IMR-90 (cell line): Measurements from ENCODE around the gene DENND2C. TPM values are rescaled to one million over a fixed set of nuclear protein-coding genes. Genes with fewer than 3 reads are reported as not detected.

Experiments
- ATAC-seq: fragments of 200-7000 bp; cut with Tn5 transposase; 2 replicates; pipeline ENCODE4 v1.9.1; 2020; ENCODE audit warnings: low read depth, mild to moderate bottlenecking, moderate library complexity
- BruUV-seq: library from RNA; stranded (reverse); fragments of 400-500 nt; replicated peaks from 2 replicates; lab custom pipeline; 2021; lab: Mats Ljungman, UMichigan
- CTCF ChIA-PET: fragments of 300-600 bp; formaldehyde crosslinking; extraction: SDS; loops from one replicate; lab custom pipeline; 2021; ENCODE audit warnings: antibody characterized with exemption; lab: Yijun Ruan, JAX
- POLR2A ChIA-PET: fragments of 300-600 bp; sonication (Branson Sonifier 250); formaldehyde crosslinking; loops from one replicate; lab custom pipeline; 2022; ENCODE audit warnings: antibody characterized with exemption; ENCODE audit not compliant: unreplicated experiment; lab: Charles Lee
- DNase-seq: peaks from one replicate; pipeline ENCODE4 v3.0.0; 2013
- H2AFZ ChIP-seq: replicated peaks from 2 replicates; pipeline ENCODE3; 2013; ENCODE audit warnings: low read length, mild to moderate bottlenecking; ENCODE audit not compliant: poor library complexity
- H2AK5ac ChIP-seq: 2 replicates; pipeline ENCODE4 v1.6.1; 2013; ENCODE audit warnings: low read depth, low read length, inconsistent platforms
- H2AK9ac ChIP-seq: replicated peaks from 2 replicates; pipeline ENCODE3; 2013; ENCODE audit warnings: mild to moderate bottlenecking, low read depth, low read length, moderate library complexity; ENCODE audit not compliant: poor library complexity
- H2BK120ac ChIP-seq: 2 replicates; pipeline ENCODE4 v1.6.1; 2013; ENCODE audit warnings: low read depth, low read length, inconsistent platforms
- H2BK15ac ChIP-seq: 3 replicates; pipeline ENCODE4 v1.6.1; 2013; ENCODE audit warnings: low read depth, low read length, inconsistent platforms
- H2BK20ac ChIP-seq: 2 replicates; pipeline ENCODE4 v1.6.1; 2013; ENCODE audit warnings: low read depth, mild to moderate bottlenecking, inconsistent platforms, low read length, moderate library complexity
- H2BK5ac ChIP-seq: 2 replicates; pipeline ENCODE4 v1.6.1; 2013; ENCODE audit warnings: mild to moderate bottlenecking, low read depth, low read length, inconsistent platforms; ENCODE audit not compliant: poor library complexity, severe bottlenecking
- H3K14ac ChIP-seq: replicated peaks from 2 replicates; pipeline ENCODE4 v1.6.1; 2013; ENCODE audit warnings: low read depth, low read length, inconsistent platforms
- H3K18ac ChIP-seq: 2 replicates; pipeline ENCODE4 v1.6.1; 2013; ENCODE audit warnings: low read depth, low read length, control low read depth
- H3K23ac ChIP-seq: 2 replicates; pipeline ENCODE4 v1.6.1; 2013; ENCODE audit warnings: low read depth, low read length, inconsistent platforms
- H3K27ac ChIP-seq: 2 replicates; pipeline ENCODE4 v1.5.1; 2013; ENCODE audit warnings: mild to moderate bottlenecking, control low read depth, low read length; ENCODE audit not compliant: insufficient read depth
- H3K27me3 ChIP-seq: 2 replicates; pipeline ENCODE4 v1.6.1; 2013; ENCODE audit warnings: low read length; ENCODE audit not compliant: control insufficient read depth, insufficient read depth
- H3K36me3 ChIP-seq: 2 replicates; pipeline ENCODE4 v1.6.1; 2013; ENCODE audit warnings: low read length, mixed read lengths; ENCODE audit not compliant: control insufficient read depth, insufficient read depth
- H3K4ac ChIP-seq: 2 replicates; pipeline ENCODE4 v1.6.1; 2013; ENCODE audit warnings: low read depth, low read length, inconsistent platforms
- H3K4me1 ChIP-seq: 2 replicates; pipeline ENCODE4 v1.6.1; 2013; ENCODE audit warnings: low read length, mixed read lengths; ENCODE audit not compliant: control insufficient read depth, insufficient read depth
- H3K4me2 ChIP-seq: 2 replicates; pipeline ENCODE4 v1.6.1; 2013; ENCODE audit warnings: low read depth, mild to moderate bottlenecking, control low read depth, low read length, moderate library complexity
- H3K4me3 ChIP-seq: 2 replicates; pipeline ENCODE4 v1.5.1; 2013; ENCODE audit warnings: low read depth, mild to moderate bottlenecking, control low read depth, low read length, moderate library complexity; ENCODE audit not compliant: insufficient read depth
- H3K56ac ChIP-seq: 2 replicates; pipeline ENCODE4 v1.6.1; 2013; ENCODE audit warnings: low read length, inconsistent platforms; ENCODE audit not compliant: insufficient read depth; ENCODE audit errors: extremely low read depth
- H3K79me1 ChIP-seq, 2 experiments: 2 replicates each; pipeline ENCODE4 v1.6.1; 2013; ENCODE audit warnings: low read length in 2 of 2, inconsistent platforms in 1 of 2, low read depth in 1 of 2
- H3K9ac ChIP-seq: 2 replicates; pipeline ENCODE4 v1.6.1; 2013; ENCODE audit warnings: low read depth, low read length, control low read depth
- H3K9me1 ChIP-seq: 2 replicates; pipeline ENCODE4 v1.6.1; 2013; ENCODE audit warnings: low read length, inconsistent platforms; ENCODE audit not compliant: insufficient read depth
- H3K9me3 ChIP-seq: 2 replicates; pipeline ENCODE4 v1.6.1; 2013; ENCODE audit warnings: low read length; ENCODE audit not compliant: control insufficient read depth, insufficient read depth
- H4K20me1 ChIP-seq: 2 replicates; pipeline ENCODE4 v1.6.1; 2013; ENCODE audit warnings: low read length, inconsistent platforms; ENCODE audit not compliant: insufficient read depth
- H4K5ac ChIP-seq: 2 replicates; pipeline ENCODE4 v1.6.1; 2013; ENCODE audit warnings: mild to moderate bottlenecking, low read depth, low read length, control low read depth
- H4K8ac ChIP-seq, 2 experiments: 2 replicates each; pipeline ENCODE4 v1.6.1; 2013; ENCODE audit warnings: low read depth in 2 of 2, low read length in 2 of 2, control low read depth in 1 of 2, inconsistent platforms in 1 of 2
- H4K91ac ChIP-seq: 2 replicates; pipeline ENCODE4 v1.6.1; 2013; ENCODE audit warnings: low read depth, low read length, inconsistent platforms; ENCODE audit not compliant: insufficient read depth
- BHLHE40 ChIP-seq: fragments of 150-350 bp; IDR thresholded peaks from 2 replicates; pipeline ENCODE4 v1.6.1; 2016; ENCODE audit warnings: mild to moderate bottlenecking, low read depth, low read length
- CEBPB ChIP-seq: IDR thresholded peaks from 2 replicates; pipeline ENCODE4 v1.6.1; 2012; ENCODE audit warnings: low read depth, low read length, improper control_type of control experiment
- CHD1 ChIP-seq: IDR thresholded peaks from 2 replicates; pipeline ENCODE4 v1.6.1; 2012; ENCODE audit warnings: low read depth, low read length, improper control_type of control experiment
- CTCF ChIP-seq: conservative IDR thresholded peaks from 2 replicates; pipeline ENCODE4 v1.5.1; 2012; ENCODE audit warnings: mild to moderate bottlenecking, low read depth, low read length, improper control_type of control experiment
- ELK1 ChIP-seq: fragments of 150-350 bp; IDR thresholded peaks from 2 replicates; pipeline ENCODE4 v1.6.1; 2016; ENCODE audit warnings: low read depth, mild to moderate bottlenecking, low read length, moderate library complexity, borderline replicate concordance
- FOS ChIP-seq: fragments of 150-350 bp; IDR thresholded peaks from 2 replicates; pipeline ENCODE4 v1.6.1; 2016; ENCODE audit warnings: low read depth, low read length
- MAFK ChIP-seq: IDR thresholded peaks from 2 replicates; pipeline ENCODE4 v1.6.1; 2012; ENCODE audit warnings: low read depth, low read length, improper control_type of control experiment
- MAZ ChIP-seq: IDR thresholded peaks from 2 replicates; pipeline ENCODE4 v1.6.1; 2012; ENCODE audit warnings: low read depth, mild to moderate bottlenecking, low read length, improper control_type of control experiment, moderate library complexity, borderline replicate concordance
- MXI1 ChIP-seq: IDR thresholded peaks from 2 replicates; pipeline ENCODE4 v1.6.1; 2012; ENCODE audit warnings: low read depth, mild to moderate bottlenecking, low read length, moderate library complexity, borderline replicate concordance
- NFE2L2 ChIP-seq: fragments of 150-350 bp; IDR thresholded peaks from 2 replicates; pipeline ENCODE4 v1.6.1; 2016; ENCODE audit warnings: low read depth, mild to moderate bottlenecking, low read length
- POLR2A ChIP-seq: IDR thresholded peaks from 2 replicates; pipeline ENCODE4 v1.6.1; 2012; ENCODE audit warnings: mild to moderate bottlenecking, low read depth, low read length
- RAD21 ChIP-seq: IDR thresholded peaks from 2 replicates; pipeline ENCODE4 v1.6.1; 2012; ENCODE audit warnings: low read length, improper control_type of control experiment
- RCOR1 ChIP-seq: IDR thresholded peaks from 2 replicates; pipeline ENCODE4 v1.6.1; 2012; ENCODE audit warnings: mild to moderate bottlenecking, low read length, improper control_type of control experiment; ENCODE audit not compliant: insufficient replicate concordance
- RFX5 ChIP-seq: IDR thresholded peaks from 2 replicates; pipeline ENCODE4 v1.8.0; 2012; ENCODE audit warnings: low read depth, mild to moderate bottlenecking, low read length, moderate library complexity
- SMC3 ChIP-seq: fragments of 150-350 bp; IDR thresholded peaks from 2 replicates; pipeline ENCODE4 v1.6.1; 2016; ENCODE audit warnings: low read depth, mild to moderate bottlenecking, antibody characterized with exemption, low read length, moderate library complexity
- USF2 ChIP-seq: fragments of 150-350 bp; IDR thresholded peaks from 2 replicates; pipeline ENCODE4 v1.6.1; 2017; ENCODE audit warnings: mild to moderate bottlenecking, antibody characterized with exemption, low read length, low read depth
- WGBS, 2 experiments: methylation state at CpG; one replicate each; pipeline versions ENCODE4 v1.1.5 to v1.1.7; 2013; ENCODE audit warnings: missing lambda C conversion rate in 2 of 2; ENCODE audit not compliant: insufficient read length in 1 of 2; ENCODE audit errors: extremely low coverage in 2 of 2; 5-methylcytosine and 5-hydroxymethylcytosine counted together
- dilution Hi-C: fragments of 300-500 bp; cut with HindIII; formaldehyde crosslinking; loops from one replicate; pipeline ENCODE4 v1.14.3; 2018; ENCODE audit warnings: low sequenced_read_pairs; ENCODE audit not compliant: unreplicated experiment
- in situ Hi-C: fragments of 300-500 bp; cut with MboI; formaldehyde crosslinking; loops from 3 replicates; pipeline ENCODE4 v1.14.3; 2019; ENCODE audit warnings: low sequenced_read_pairs, inconsistent platforms, mixed read lengths
- intact Hi-C: fragments of 100-400 bp; cut with micrococcal nuclease; formaldehyde crosslinking; loops from 2 replicates; pipeline ENCODE4 v1.10.0; 2022
- polyA plus RNA-seq, 3 experiments: library from polyadenylated mRNA; depleted of rRNA; stranded (reverse); fragments of >200 nt; gene quantifications; 2 replicates each; pipeline ENCODE4 v1.2.3, GENCODE V29; 2012; ENCODE audit warnings: low replicate concordance in 1 of 3
- total RNA-seq: library from RNA; depleted of rRNA; stranded (reverse); fragments of >200 nt; gene quantifications from 2 replicates; pipeline ENCODE4 v1.2.3, GENCODE V29; 2012

DENND2C gene
- total and polyA plus RNA-seq, 2 of the 4 experiments (the other 2 are of a cell fraction) = 0.58 to 2.2 TPM

GRCh38 chr1:114545796-114546195 is 124.1 kb downstream of the DENND2C start:
- Histone ChIP-seq H2BK20ac (no peak overlapping the region), H3K27ac (no peak overlapping the region), H3K79me1 (no peaks in the 10 kb centered on the region), H2AK9ac (no peak overlapping the region), H3K56ac (no peak overlapping the region), H4K91ac (no peak overlapping the region), H3K14ac (no peak overlapping the region), H3K9ac (no peak overlapping the region), H3K4me1 (no peaks in the 10 kb centered on the region), H2BK120ac (no peak overlapping the region), H4K20me1 (no peaks in the 10 kb centered on the region), H3K9me3 (no peaks in the 10 kb centered on the region), H3K4me2 (no peak overlapping the region), H2AK5ac (no peak overlapping the region), H2AFZ (no peak overlapping the region), H4K8ac (no peak overlapping the region), H4K5ac (no peak overlapping the region), H3K4me3 (no peak overlapping the region), H3K18ac (no peak overlapping the region), H2BK5ac (no peak overlapping the region), H2BK15ac (no peak overlapping the region), H3K27me3 (no peaks in the 10 kb centered on the region), H3K36me3 (no peaks in the 10 kb centered on the region), H3K23ac (no peak overlapping the region), H3K9me1 (no peaks in the 10 kb centered on the region), H3K4ac (no peak overlapping the region)
- in situ Hi-C loops = no loop called here
- intact Hi-C loops = no loop called here
- ChIA-PET CTCF (interaction anchor here (0.5 to 0.6 kb wide), 2 partner anchors 133 to 214 kb away, joined by 3 to 4 read pairs; no protein-coding TSS in a partner anchor), POLR2A (interaction anchor here (0.6 kb wide), 1 partner anchor 156 kb away, joined by 3 read pairs; no protein-coding TSS in a partner anchor)
- no peak for TF ChIP-seq BHLHE40
- no peak for TF ChIP-seq USF2
- no peak for TF ChIP-seq CEBPB
- no peak for TF ChIP-seq ELK1
- no peak for TF ChIP-seq NFE2L2
- TF ChIP-seq CHD1 = no peak
- no peak for TF ChIP-seq RCOR1
- no peak for TF ChIP-seq FOS
- TF ChIP-seq RAD21 = no peak
- no peak for TF ChIP-seq SMC3
- TF ChIP-seq POLR2A = no peak
- no peak for TF ChIP-seq CTCF
- no peak for TF ChIP-seq MAFK
- TF ChIP-seq MAZ = no peak
- no peak for TF ChIP-seq RFX5
- no peak for TF ChIP-seq MXI1
- no peak for ATAC-seq
- BruUV-seq = no TSS peak
- WGBS, 2 experiments = no CpG with 5 or more reads among the region's 2 CpGs
- DNase-seq = no peak
- dilution Hi-C loops = no loop called here
